Measurements from ENCODE around the gene GYG2. TPM values are rescaled to one million over a fixed set of nuclear protein-coding genes. Genes with fewer than 3 reads are reported as not detected.
"Not testable (repeated sequence)": the region's sequence is repeated elsewhere in the genome, so short reads cannot be mapped to it uniquely, and the experiment has no call there.

The GYG2 gene
- total RNA-seq, 2 donors from 2014 or later, result 12.8 to 22.0 TPM

GRCh38 chrX:2913118-2913517, 84.4 kb downstream of the GYG2 start:
- no peak for TF ChIP-seq CTCF (IDR thresholded peaks at IDR 0.05)
- no peaks in the 10 kb centered on the region for H3K36me3 ChIP-seq
- H3K9me3 ChIP-seq, result no peaks in the 10 kb centered on the region
- no peak overlapping the region for H3K27ac ChIP-seq
- no peaks in the 10 kb centered on the region for H3K27me3 ChIP-seq
- no peak overlapping the region for H3K4me3 ChIP-seq
- DNase-seq, result no peak
- no peaks in the 10 kb centered on the region for H3K4me1 ChIP-seq
- no peak overlapping the region for H3K9ac ChIP-seq (ENCODE audit: low read depth in 2 of 2, low read length in 2 of 2)
- intact Hi-C loops (cut with DNase I), result no loop called here

GRCh38 chrX:2917767-2918166, 89.0 kb downstream of the GYG2 start:
- no peaks in the 10 kb centered on the region for H3K36me3 ChIP-seq

GRCh38 chrX:2921193-2921592, 92.5 kb downstream of the GYG2 start:
- intact Hi-C loops (cut with DNase I), result no loop called here

More at GRCh38 chrX:2917767-2918166, 89.0 kb downstream of the GYG2 start:
- Histone ChIP-seq H3K4me1 (no peaks in the 10 kb centered on the region), H3K9ac (ENCODE audit: low read depth in 2 of 2, low read length in 2 of 2) (no peak overlapping the region), H3K27ac (no peak overlapping the region), H3K9me3 (no peaks in the 10 kb centered on the region), H3K4me3 (no peak overlapping the region), H3K27me3 (no peaks in the 10 kb centered on the region)
- no peak for TF ChIP-seq CTCF (IDR thresholded peaks at IDR 0.05)
- no peak for DNase-seq
- intact Hi-C loops (cut with DNase I), result no loop called here

GRCh38 chrX:2921750-2922149, 93.0 kb downstream of the GYG2 start:
- DNase-seq, result no peak
- H3K9me3 ChIP-seq, result no peaks in the 10 kb centered on the region
- H3K36me3 ChIP-seq, result no peaks in the 10 kb centered on the region
- no peak overlapping the region for H3K4me3 ChIP-seq
- H3K9ac ChIP-seq (ENCODE audit: low read depth in 2 of 2, low read length in 2 of 2), result no peak overlapping the region
- no peak for TF ChIP-seq CTCF (IDR thresholded peaks at IDR 0.05)
- no peak overlapping the region for H3K27ac ChIP-seq
- H3K4me1 ChIP-seq, result no peaks in the 10 kb centered on the region
- intact Hi-C loops (cut with DNase I), result no loop called here
- H3K27me3 ChIP-seq, result no peaks in the 10 kb centered on the region

More at GRCh38 chrX:2921193-2921592, 92.5 kb downstream of the GYG2 start:
- no peak overlapping the region for H3K9ac ChIP-seq (ENCODE audit: low read depth in 2 of 2, low read length in 2 of 2)
- no peak overlapping the region for H3K4me3 ChIP-seq
- no peaks in the 10 kb centered on the region for H3K4me1 ChIP-seq
- no peak for TF ChIP-seq CTCF (IDR thresholded peaks at IDR 0.05)
- H3K27ac ChIP-seq, result no peak overlapping the region
- no peaks in the 10 kb centered on the region for H3K9me3 ChIP-seq
- no peaks in the 10 kb centered on the region for H3K27me3 ChIP-seq
- H3K36me3 ChIP-seq, result no peaks in the 10 kb centered on the region
- no peak for DNase-seq

GRCh38 chrX:2924151-2924550, 95.4 kb downstream of the GYG2 start:
- H3K4me1 ChIP-seq, result no peaks in the 10 kb centered on the region
- no peaks in the 10 kb centered on the region for H3K36me3 ChIP-seq
- H3K27ac ChIP-seq, result no peak overlapping the region
- no peak overlapping the region for H3K9ac ChIP-seq (ENCODE audit: low read depth in 2 of 2, low read length in 2 of 2)
- intact Hi-C loops (cut with DNase I), result no loop called here
- no peaks in the 10 kb centered on the region for H3K9me3 ChIP-seq
- DNase-seq, result no peak
- H3K27me3 ChIP-seq, result no peaks in the 10 kb centered on the region
- no peak overlapping the region for H3K4me3 ChIP-seq
- TF ChIP-seq CTCF (IDR thresholded peaks at IDR 0.05), result no peak

DNA sequence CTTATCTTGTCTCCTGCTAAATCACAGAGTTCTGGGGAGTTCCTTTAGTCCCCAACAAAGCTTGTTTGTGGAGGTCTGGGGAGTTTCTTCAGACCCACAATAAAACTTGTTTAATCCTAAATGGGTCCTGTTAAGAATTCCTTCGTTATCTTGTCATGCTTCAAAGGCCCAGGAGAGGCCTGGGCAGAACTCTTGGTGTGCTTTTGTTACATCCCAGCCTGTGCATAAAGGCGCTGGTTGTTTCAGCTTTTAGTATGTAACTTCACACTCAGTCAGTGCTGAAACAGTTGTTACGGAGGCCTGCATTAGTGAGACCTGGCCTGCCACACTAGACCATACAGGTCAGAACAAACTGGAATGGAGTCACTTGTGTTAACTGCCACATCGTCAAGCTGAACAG, 97.5 kb downstream of the GYG2 start:
- H3K4me1 ChIP-seq; H3K27me3 ChIP-seq; DNase-seq; H3K4me3 ChIP-seq; intact Hi-C loops (cut with DNase I); H3K9ac ChIP-seq (ENCODE audit: low read depth in 2 of 2, low read length in 2 of 2); H3K36me3 ChIP-seq; H3K27ac ChIP-seq; H3K9me3 ChIP-seq: not testable (repeated sequence)
